PC-3 (cell line): ENCODE data around the gene HHAT. TPM values are rescaled to one million over a fixed set of nuclear protein-coding genes. Genes with fewer than 3 reads are reported as not detected.

ENCODE experiments used
- ATAC-seq: fragments of 200-7000 bp; cut with Tn5 transposase; 2 replicates; pipeline ENCODE4 v1.9.1; 2020; ENCODE audit warnings: mild to moderate bottlenecking, moderate library complexity
- BruUV-seq: library from RNA; stranded (reverse); fragments of 400-500 nt; replicated peaks from 2 replicates; lab custom pipeline; 2021; lab: Mats Ljungman, UMichigan
- CTCF ChIA-PET: fragments of 300-600 bp; sonication (Branson Sonifier 250); formaldehyde crosslinking; loops from one replicate; lab custom pipeline; 2022; ENCODE audit warnings: antibody characterized with exemption; lab: Charles Lee
- POLR2A ChIA-PET: fragments of 300-600 bp; sonication (Branson Sonifier 250); formaldehyde crosslinking; loops from one replicate; lab custom pipeline; 2022; ENCODE audit warnings: antibody characterized with exemption; ENCODE audit not compliant: unreplicated experiment; lab: Charles Lee
- DNase-seq: peaks from one replicate; pipeline ENCODE4 v3.0.0-alpha.2; 2015
- H2AFZ ChIP-seq: fragments of 300-600 bp; sonication (generic); 2 replicates; pipeline ENCODE4 v1.6.0; 2016; ENCODE audit warnings: antibody characterized with exemption, low read length
- H3F3A ChIP-seq: fragments of 300-600 bp; sonication (generic); one replicate; pipeline ENCODE4 v1.6.0; 2017; ENCODE audit warnings: antibody characterized with exemption, low read length, control low read depth, mild to moderate bottlenecking; ENCODE audit not compliant: unreplicated experiment
- H3K27ac ChIP-seq: fragments of 300-600 bp; sonication (generic); 2 replicates; pipeline ENCODE4 v1.5.1; 2016; ENCODE audit warnings: mild to moderate bottlenecking, low read length
- H3K27me3 ChIP-seq: fragments of 300-600 bp; sonication (generic); 2 replicates; pipeline ENCODE4 v1.6.1; 2016; ENCODE audit warnings: low read length, mixed read lengths
- H3K36me3 ChIP-seq: fragments of 300-600 bp; sonication (generic); 2 replicates; pipeline ENCODE4 v1.6.1; 2016; ENCODE audit warnings: low read depth, mixed run types, low read length, mixed read lengths
- H3K4me1 ChIP-seq: fragments of 300-600 bp; sonication (generic); 2 replicates; pipeline ENCODE4 v1.5.1; 2016; ENCODE audit warnings: low read length; ENCODE audit not compliant: insufficient read depth
- H3K4me2 ChIP-seq: fragments of 300-600 bp; sonication (generic); 2 replicates; pipeline ENCODE4 v1.6.0; 2016; ENCODE audit warnings: low read length
- H3K4me3 ChIP-seq: fragments of 300-600 bp; sonication (generic); 2 replicates; pipeline ENCODE4 v1.5.1; 2016; ENCODE audit warnings: mild to moderate bottlenecking, low read length, mixed read lengths
- H3K79me2 ChIP-seq: fragments of 300-600 bp; sonication (generic); 2 replicates; pipeline ENCODE4 v1.6.1; 2017; ENCODE audit warnings: low read length, mixed read lengths
- H3K9ac ChIP-seq: fragments of 300-600 bp; sonication (generic); 2 replicates; pipeline ENCODE4 v1.6.0; 2016; ENCODE audit warnings: mild to moderate bottlenecking, low read length
- H3K9me2 ChIP-seq: fragments of 300-600 bp; sonication (generic); replicated peaks from 2 replicates; pipeline ENCODE4 v1.6.1; 2016; ENCODE audit warnings: mixed run types, low read length, mixed read lengths
- H3K9me3 ChIP-seq: fragments of 300-600 bp; sonication (generic); 2 replicates; pipeline ENCODE4 v1.6.1; 2016; ENCODE audit warnings: low read length, mixed read lengths
- H4K20me1 ChIP-seq: fragments of 300-600 bp; sonication (generic); 2 replicates; pipeline ENCODE4 v1.6.1; 2016; ENCODE audit warnings: low read length, mixed read lengths
- CTCF ChIP-seq: fragments of 300-600 bp; sonication (generic); conservative IDR thresholded peaks from 2 replicates; pipeline ENCODE4 v1.5.1; 2017; ENCODE audit warnings: antibody characterized with exemption, low read depth, mild to moderate bottlenecking, low read length
- EZH2 ChIP-seq: fragments of 300-600 bp; sonication (generic); IDR thresholded peaks from one replicate; pipeline ENCODE4 v1.6.1; 2017; ENCODE audit warnings: antibody characterized with exemption, mild to moderate bottlenecking, low read length; ENCODE audit not compliant: unreplicated experiment
- EZH2phosphoT487 ChIP-seq: fragments of 300-600 bp; sonication (generic); IDR thresholded peaks from 2 replicates; pipeline ENCODE4 v1.6.1; 2018; ENCODE audit warnings: mild to moderate bottlenecking, antibody characterized with exemption, low read length, borderline replicate concordance
- intact Hi-C: fragments of 100-400 bp; cut with micrococcal nuclease; formaldehyde crosslinking; loops from 2 replicates; pipeline ENCODE4 v1.9.0; 2023
- total RNA-seq: library from RNA; depleted of rRNA; stranded (reverse); fragments of >200 nt; gene quantifications from 2 replicates; pipeline ENCODE4 v1.2.3, GENCODE V29; 2014

HHAT gene
- total RNA-seq, 1 experiment from 2014 or later: 3.4 TPM

GRCh38 chr1:210428696-210429095 lies 100.0 kb downstream of the HHAT start:
- Histone ChIP-seq H3K79me2 (no peaks in the 10 kb centered on the region), H3K4me2 (no peak overlapping the region), H3K9me2 (no peaks in the 10 kb centered on the region), H3K27me3 (0 out of 2 replicates have a peak, but pooled peaks cover 9% of the 10 kb centered on the region), H3K36me3 (no peaks in the 10 kb centered on the region), H3K4me3 (no peak overlapping the region), H3K27ac (no peak overlapping the region), H3F3A (no peaks in the 10 kb centered on the region), H3K9ac (no peak overlapping the region), H4K20me1 (no peaks in the 10 kb centered on the region), H2AFZ (no peak overlapping the region), H3K4me1 (no peaks in the 10 kb centered on the region), H3K9me3 (no peaks in the 10 kb centered on the region)
- ATAC-seq (no peak), DNase-seq (no peak)
- ChIA-PET CTCF (no interaction called here), POLR2A (no interaction called here)
- intact Hi-C loops: no loop called here
- TF ChIP-seq EZH2phosphoT487 (no peak), CTCF (no peak), EZH2 (no peak)
- no TSS peak for BruUV-seq

GRCh38 chr1:210434223-210434622 lies 105.5 kb downstream of the HHAT start:
- no peak overlapping the region for H3K4me2 ChIP-seq
- no peaks in the 10 kb centered on the region for H4K20me1 ChIP-seq
- CTCF ChIA-PET: no interaction called here
- DNase-seq (no peak), ATAC-seq (no peak)
- H3K4me1 ChIP-seq: peaks cover 10% of the 10 kb centered on the region
- H3K79me2 ChIP-seq: no peaks in the 10 kb centered on the region
- no peaks in the 10 kb centered on the region for H3K9me3 ChIP-seq
- no peaks in the 10 kb centered on the region for H3K27me3 ChIP-seq
- H3K27ac ChIP-seq: no peak overlapping the region
- H3K9ac ChIP-seq: no peak overlapping the region
- H3K36me3 ChIP-seq: no peaks in the 10 kb centered on the region
- TF ChIP-seq EZH2 (no peak), CTCF (no peak), EZH2phosphoT487 (no peak)
- intact Hi-C loops: no loop called here
- no TSS peak for BruUV-seq
- no peak overlapping the region for H2AFZ ChIP-seq
- H3K9me2 ChIP-seq: no peaks in the 10 kb centered on the region
- POLR2A ChIA-PET: no interaction called here
- H3K4me3 ChIP-seq: no peak overlapping the region
- no peaks in the 10 kb centered on the region for H3F3A ChIP-seq

GRCh38 chr1:210437111-210437510 lies 108.4 kb downstream of the HHAT start:
- CTCF ChIA-PET: no interaction called here
- Histone ChIP-seq H3K4me3 (no peak overlapping the region), H3K9ac (no peak overlapping the region), H3F3A (no peaks in the 10 kb centered on the region), H3K4me2 (no peak overlapping the region), H2AFZ (no peak overlapping the region), H3K9me3 (no peaks in the 10 kb centered on the region), H3K27ac (no peak overlapping the region), H4K20me1 (no peaks in the 10 kb centered on the region), H3K4me1 (peaks cover 18% of the 10 kb centered on the region), H3K36me3 (no peaks in the 10 kb centered on the region), H3K27me3 (no peaks in the 10 kb centered on the region), H3K9me2 (no peaks in the 10 kb centered on the region), H3K79me2 (no peaks in the 10 kb centered on the region)
- intact Hi-C loops: no loop called here
- POLR2A ChIA-PET: no interaction called here
- no peak for TF ChIP-seq EZH2phosphoT487
- ATAC-seq (no peak), DNase-seq (no peak)
- BruUV-seq: no TSS peak
